Astrocyte (in vitro differentiated cells and primary cell): ENCODE results near the gene RPL7A. TPM values are rescaled to one million over a fixed set of nuclear protein-coding genes. Genes with fewer than 3 reads are reported as not detected.

Experiments
- DNase-seq: peaks from one replicate; pipeline ENCODE4 v3.0.0-alpha.2; 2010; ENCODE audit warnings: low read depth
- FAIRE-seq: peaks from 2 replicates; lab custom pipeline; 2011; peaks lifted over from hg19 to GRCh38; lab: Jason Lieb, UNC
- H2AFZ ChIP-seq: 2 replicates; pipeline ENCODE4 v1.6.0; 2012; ENCODE audit warnings: low read depth, low read length, inconsistent platforms
- H3K27ac ChIP-seq: 2 replicates; pipeline ENCODE4 v1.5.1; 2011; ENCODE audit warnings: low read depth, low read length, inconsistent platforms
- H3K27me3 ChIP-seq: 2 replicates; pipeline ENCODE4 v1.6.0; 2011; ENCODE audit warnings: low read length, inconsistent platforms; ENCODE audit not compliant: insufficient read depth
- H3K36me3 ChIP-seq: 2 replicates; pipeline ENCODE4 v1.5.1; 2011; ENCODE audit warnings: low read length, inconsistent platforms; ENCODE audit not compliant: insufficient read depth
- H3K4me1 ChIP-seq: 2 replicates; pipeline ENCODE4 v1.5.1; 2011; ENCODE audit warnings: low read length, inconsistent platforms; ENCODE audit not compliant: insufficient read depth
- H3K4me2 ChIP-seq: 2 replicates; pipeline ENCODE4 v1.6.0; 2012; ENCODE audit warnings: low read length, inconsistent platforms
- H3K4me3 ChIP-seq: 2 replicates; pipeline ENCODE4 v1.5.1; 2011; ENCODE audit warnings: low read depth, mild to moderate bottlenecking, low read length, inconsistent platforms; ENCODE audit not compliant: insufficient read depth
- H3K79me2 ChIP-seq: 2 replicates; pipeline ENCODE4 v1.6.0; 2012; ENCODE audit warnings: mild to moderate bottlenecking, low read length, inconsistent platforms; ENCODE audit not compliant: insufficient read depth
- H3K9ac ChIP-seq: 2 replicates; pipeline ENCODE4 v1.6.0; 2012; ENCODE audit warnings: mild to moderate bottlenecking, low read length, inconsistent platforms
- H3K9me3 ChIP-seq: 2 replicates; pipeline ENCODE4 v1.5.1; 2012; ENCODE audit warnings: low read depth, mild to moderate bottlenecking, low read length, inconsistent platforms; ENCODE audit not compliant: insufficient read depth
- H4K20me1 ChIP-seq: 2 replicates; pipeline ENCODE4 v1.6.0; 2012; ENCODE audit warnings: low read length, inconsistent platforms; ENCODE audit not compliant: insufficient read depth
- H3K27ac Mint-ChIP-seq: one replicate; pipeline ENCODE4 v1.8.0; 2021; ENCODE audit warnings: mild to moderate bottlenecking, mixed read lengths; ENCODE audit not compliant: unreplicated experiment
- H3K27me3 Mint-ChIP-seq: one replicate; pipeline ENCODE4 v1.8.0; 2021; ENCODE audit warnings: low read depth, mixed read lengths; ENCODE audit not compliant: unreplicated experiment
- H3K36me3 Mint-ChIP-seq: one replicate; pipeline ENCODE4 v1.8.0; 2021; ENCODE audit warnings: low read depth, mixed read lengths; ENCODE audit not compliant: unreplicated experiment
- H3K4me1 Mint-ChIP-seq: one replicate; pipeline ENCODE4 v1.8.0; 2021; ENCODE audit warnings: low read depth, mixed read lengths; ENCODE audit not compliant: unreplicated experiment
- H3K4me3 Mint-ChIP-seq: one replicate; pipeline ENCODE4 v1.8.0; 2021; ENCODE audit warnings: mild to moderate bottlenecking, moderate library complexity, mixed read lengths; ENCODE audit not compliant: unreplicated experiment
- H3K9me3 Mint-ChIP-seq: one replicate; pipeline ENCODE4 v1.8.0; 2021; ENCODE audit warnings: mild to moderate bottlenecking, mixed read lengths; ENCODE audit not compliant: unreplicated experiment
- EZH2 ChIP-seq: IDR thresholded peaks from 2 replicates; pipeline ENCODE4 v1.6.1; 2012; ENCODE audit warnings: mild to moderate bottlenecking, low read length, inconsistent platforms; ENCODE audit not compliant: insufficient read depth
- total RNA-seq: library from RNA; stranded (reverse); gene quantifications from 2 replicates; pipeline ENCODE4 v1.2.1, GENCODE V29; 2021
- TF ChIP-seq, protein P1 (sequence below): IDR thresholded peaks from 2 replicates; pipeline ENCODE4 v1.5.1; 2011; ENCODE audit warnings: low read depth, mild to moderate bottlenecking, inconsistent platforms, low read length, moderate library complexity; ENCODE audit not compliant: insufficient read depth

Gene RPL7A
- total RNA-seq, 1 donor from 2014 or later = 1,364 TPM

DNA sequence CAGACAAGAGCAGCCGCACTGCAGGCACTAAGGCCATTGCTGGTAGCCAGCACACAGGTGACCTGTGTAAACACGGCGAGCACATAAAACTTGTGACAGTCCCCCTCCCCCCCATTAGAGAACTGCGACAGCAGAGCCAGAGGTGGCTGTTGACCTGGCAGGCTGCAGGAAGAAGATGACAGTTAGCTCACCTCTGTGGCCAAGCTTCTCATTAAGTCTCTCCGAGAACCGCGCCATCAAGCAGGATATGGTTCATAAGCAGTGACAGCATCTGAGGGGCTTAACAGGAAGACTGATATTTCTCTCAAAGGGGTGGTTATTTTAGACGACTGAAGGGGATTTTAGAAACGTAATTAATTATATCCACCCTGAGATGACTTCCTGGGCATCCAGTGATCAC, 22.7 kb downstream of the RPL7A start:
- Mint-ChIP-seq H3K27ac (no peak overlapping the region), H3K9me3 (no peaks in the 10 kb centered on the region), H3K36me3 (peaks cover 15% of the 10 kb centered on the region), H3K4me3 (peak overlapping the region; percentile 75), H3K27me3 (no peaks in the 10 kb centered on the region), H3K4me1 (peaks cover 48% of the 10 kb centered on the region)
- Histone ChIP-seq H3K79me2 (peaks cover 100% of the 10 kb centered on the region), H4K20me1 (peaks cover 97% of the 10 kb centered on the region), H3K27me3 (no peaks in the 10 kb centered on the region), H3K4me2 (peak overlapping the region; percentile 75), H3K27ac (no peak overlapping the region), H3K4me1 (peaks cover 41% of the 10 kb centered on the region), H2AFZ (no peak overlapping the region), H3K36me3 (peaks cover 40% of the 10 kb centered on the region), H3K9me3 (no peaks in the 10 kb centered on the region), H3K4me3 (no peak overlapping the region), H3K9ac (peak overlapping the region; percentile 41)
- FAIRE-seq (no peak), DNase-seq (no peak)
- TF ChIP-seq EZH2 = no peak
- TF ChIP-seq, protein P1, sequence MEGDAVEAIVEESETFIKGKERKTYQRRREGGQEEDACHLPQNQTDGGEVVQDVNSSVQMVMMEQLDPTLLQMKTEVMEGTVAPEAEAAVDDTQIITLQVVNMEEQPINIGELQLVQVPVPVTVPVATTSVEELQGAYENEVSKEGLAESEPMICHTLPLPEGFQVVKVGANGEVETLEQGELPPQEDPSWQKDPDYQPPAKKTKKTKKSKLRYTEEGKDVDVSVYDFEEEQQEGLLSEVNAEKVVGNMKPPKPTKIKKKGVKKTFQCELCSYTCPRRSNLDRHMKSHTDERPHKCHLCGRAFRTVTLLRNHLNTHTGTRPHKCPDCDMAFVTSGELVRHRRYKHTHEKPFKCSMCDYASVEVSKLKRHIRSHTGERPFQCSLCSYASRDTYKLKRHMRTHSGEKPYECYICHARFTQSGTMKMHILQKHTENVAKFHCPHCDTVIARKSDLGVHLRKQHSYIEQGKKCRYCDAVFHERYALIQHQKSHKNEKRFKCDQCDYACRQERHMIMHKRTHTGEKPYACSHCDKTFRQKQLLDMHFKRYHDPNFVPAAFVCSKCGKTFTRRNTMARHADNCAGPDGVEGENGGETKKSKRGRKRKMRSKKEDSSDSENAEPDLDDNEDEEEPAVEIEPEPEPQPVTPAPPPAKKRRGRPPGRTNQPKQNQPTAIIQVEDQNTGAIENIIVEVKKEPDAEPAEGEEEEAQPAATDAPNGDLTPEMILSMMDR = no peak

DNA sequence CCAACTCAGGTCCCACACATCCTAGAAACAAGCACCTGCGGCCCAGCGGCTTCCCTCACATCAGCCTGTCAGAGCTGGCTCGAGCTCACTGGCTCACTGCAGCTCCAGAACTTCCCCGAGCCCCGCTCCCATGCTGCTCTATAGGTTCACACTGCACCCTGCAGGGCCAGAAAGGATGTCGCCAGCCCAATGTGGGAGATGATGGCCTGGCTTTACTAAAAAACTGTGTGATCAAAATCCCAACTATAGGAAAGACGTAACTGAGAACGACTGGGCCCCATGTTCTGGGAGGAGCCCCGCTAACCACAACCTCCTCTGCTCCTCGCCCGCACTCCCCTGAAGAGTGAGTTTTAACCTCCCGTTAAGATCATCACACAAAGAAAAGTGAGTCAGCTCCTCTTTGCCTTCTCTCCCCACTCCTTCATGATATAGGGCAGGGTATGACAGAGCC, 23.3 kb downstream of the RPL7A start:
- H3K4me1 ChIP-seq = peaks cover 41% of the 10 kb centered on the region
- H3K4me3 ChIP-seq = no peak overlapping the region
- FAIRE-seq (no peak), DNase-seq (peak; percentile 31)
- peaks cover 34% of the 10 kb centered on the region for H3K36me3 ChIP-seq
- H4K20me1 ChIP-seq = peaks cover 91% of the 10 kb centered on the region
- H2AFZ ChIP-seq = no peak overlapping the region
- no peaks in the 10 kb centered on the region for H3K27me3 ChIP-seq
- Mint-ChIP-seq H3K27me3 (no peaks in the 10 kb centered on the region), H3K4me1 (peaks cover 48% of the 10 kb centered on the region), H3K36me3 (peaks cover 15% of the 10 kb centered on the region), H3K9me3 (no peaks in the 10 kb centered on the region), H3K27ac (no peak overlapping the region), H3K4me3 (peak overlapping the region; percentile 75)
- no peak for TF ChIP-seq EZH2
- TF ChIP-seq, protein P1 = no peak
- peak overlapping the region; percentile 75 for H3K4me2 ChIP-seq
- no peak overlapping the region for H3K27ac ChIP-seq
- no peaks in the 10 kb centered on the region for H3K9me3 ChIP-seq
- H3K9ac ChIP-seq = peak overlapping the region; percentile 41
- H3K79me2 ChIP-seq = peaks cover 96% of the 10 kb centered on the region

DNA sequence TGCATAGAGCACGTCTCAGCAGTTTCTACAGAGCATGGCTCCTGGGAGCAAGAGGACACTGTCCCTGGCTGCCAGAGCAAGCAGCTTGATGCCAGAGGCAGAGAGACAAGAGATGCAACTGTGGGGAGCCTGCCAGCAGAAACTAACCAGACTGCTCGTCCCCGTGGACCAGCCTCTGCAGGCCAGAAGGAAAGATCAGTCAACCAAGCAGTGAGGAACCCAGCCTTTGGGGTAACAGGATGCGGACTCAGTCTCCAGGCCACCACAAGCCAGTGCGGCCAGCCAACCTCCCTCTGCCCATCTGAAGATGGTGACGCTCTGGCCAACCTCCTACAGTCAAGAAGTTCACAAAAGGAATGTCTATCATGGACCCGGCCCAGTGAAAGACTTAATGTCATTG, 24.1 kb downstream of the RPL7A start:
- FAIRE-seq (no peak), DNase-seq (no peak)
- peaks cover 30% of the 10 kb centered on the region for H3K36me3 ChIP-seq
- Mint-ChIP-seq H3K36me3 (peaks cover 15% of the 10 kb centered on the region), H3K27ac (peak overlapping the region; percentile 34), H3K4me3 (peak overlapping the region; percentile 20), H3K9me3 (no peaks in the 10 kb centered on the region), H3K27me3 (no peaks in the 10 kb centered on the region), H3K4me1 (peaks cover 48% of the 10 kb centered on the region)
- H3K27ac ChIP-seq = peak overlapping the region; percentile 7
- H4K20me1 ChIP-seq = peaks cover 82% of the 10 kb centered on the region
- peaks cover 88% of the 10 kb centered on the region for H3K79me2 ChIP-seq
- H3K4me3 ChIP-seq = no peak overlapping the region
- peak overlapping the region; percentile 44 for H3K9ac ChIP-seq
- no peaks in the 10 kb centered on the region for H3K9me3 ChIP-seq
- no peak for TF ChIP-seq EZH2
- TF ChIP-seq, protein P1 = no peak
- no peaks in the 10 kb centered on the region for H3K27me3 ChIP-seq
- no peak overlapping the region for H2AFZ ChIP-seq
- H3K4me2 ChIP-seq = peak overlapping the region; percentile 75
- H3K4me1 ChIP-seq = peaks cover 46% of the 10 kb centered on the region
